Endothelial cell of umbilical vein (primary cell): Measurements from ENCODE around the gene TAPBPL. TPM values are rescaled to one million over a fixed set of nuclear protein-coding genes. Genes with fewer than 3 reads are reported as not detected.

Experiments used
- BruUV-seq: library from RNA; stranded (reverse); fragments of 400-500 nt; replicated peaks from 2 replicates; lab custom pipeline; 2021; lab: Mats Ljungman, UMichigan
- CTCF ChIA-PET: fragments of 300-600, 350-600 bp; sonication (Branson Sonifier 250); formaldehyde crosslinking; loops from one replicate; lab custom pipeline; 2021; ENCODE audit warnings: antibody characterized with exemption, inconsistent platforms; lab: Charles Lee
- POLR2A ChIA-PET: fragments of 300-600, 350-600 bp; sonication (Branson Sonifier 250); formaldehyde crosslinking; loops from one replicate; lab custom pipeline; 2021; ENCODE audit warnings: antibody characterized with exemption, inconsistent platforms; lab: Charles Lee
- DNase-seq: peaks from one replicate; pipeline ENCODE4 v3.0.0-alpha.2; 2011; ENCODE audit warnings: low read depth, low spot score
- FAIRE-seq: peaks from 2 replicates; lab custom pipeline; 2011; peaks lifted over from hg19 to GRCh38; lab: Jason Lieb, UNC
- H2AFZ ChIP-seq: 2 replicates; pipeline ENCODE4 v1.6.0; 2012; ENCODE audit warnings: low read depth, low read length, control low read depth, inconsistent platforms
- H3K27ac ChIP-seq: 2 replicates; pipeline ENCODE4 v1.5.1; 2011; ENCODE audit warnings: low read depth, mild to moderate bottlenecking, control low read depth, low read length, moderate library complexity; ENCODE audit not compliant: insufficient read depth
- H3K27me3 ChIP-seq, 2 experiments: 2 replicates each; pipeline versions ENCODE4 v1.6.0 to v1.6.1; 2011; ENCODE audit warnings: low read length in 2 of 2, mixed read lengths in 1 of 2; ENCODE audit not compliant: control insufficient read depth in 2 of 2, insufficient read depth in 2 of 2
- H3K36me3 ChIP-seq, 2 experiments: 2 replicates in 1 of 2; 3 replicates in 1 of 2; pipeline ENCODE4 v1.5.1; 2011; ENCODE audit warnings: low read length in 2 of 2, mild to moderate bottlenecking in 1 of 2, moderate library complexity in 1 of 2; ENCODE audit not compliant: control insufficient read depth in 2 of 2, insufficient read depth in 2 of 2; ENCODE audit errors: extremely low read depth in 1 of 2
- H3K4me1 ChIP-seq: 3 replicates; pipeline ENCODE4 v1.5.1; 2011; ENCODE audit warnings: mild to moderate bottlenecking, low read length; ENCODE audit not compliant: control insufficient read depth, insufficient read depth; ENCODE audit errors: extremely low read depth
- H3K4me2 ChIP-seq: 2 replicates; pipeline ENCODE4 v1.6.1; 2011; ENCODE audit warnings: low read length, control low read depth, mixed read lengths; ENCODE audit not compliant: insufficient read depth
- H3K4me3 ChIP-seq, 3 experiments: fragments of 200-600 bp in 1 of 3; sonication (generic), shearing (Covaris generic) in 1 of 3; replicated peaks in 1 of 3; 2 replicates each; pipeline ENCODE4 v1.5.1; 2011 to 2016; ENCODE audit warnings: control low read depth in 3 of 3, low read length in 3 of 3, mild to moderate bottlenecking in 2 of 3, inconsistent platforms in 1 of 3, low read depth in 1 of 3, moderate library complexity in 1 of 3; ENCODE audit not compliant: insufficient read depth in 1 of 3
- H3K79me2 ChIP-seq: 2 replicates; pipeline ENCODE4 v1.6.0; 2012; ENCODE audit warnings: low read length, inconsistent platforms; ENCODE audit not compliant: control insufficient read depth, insufficient read depth
- H3K9ac ChIP-seq: replicated peaks from 2 replicates; pipeline ENCODE3; 2011; ENCODE audit warnings: low read length, control low read depth; ENCODE audit not compliant: insufficient read depth; ENCODE audit errors: extremely low read depth
- H3K9me1 ChIP-seq: replicated peaks from 3 replicates; pipeline ENCODE4 v1.6.0; 2011; ENCODE audit warnings: mild to moderate bottlenecking, low read length; ENCODE audit not compliant: control insufficient read depth, insufficient read depth; ENCODE audit errors: extremely low read depth
- H3K9me3 ChIP-seq: replicated peaks from 2 replicates; pipeline ENCODE4 v1.5.1; 2012; ENCODE audit warnings: low read length, inconsistent platforms; ENCODE audit not compliant: control insufficient read depth, insufficient read depth
- H4K20me1 ChIP-seq: replicated peaks from 2 replicates; pipeline ENCODE3; 2011; ENCODE audit warnings: mild to moderate bottlenecking, low read length; ENCODE audit not compliant: control insufficient read depth, insufficient read depth; ENCODE audit errors: extremely low read depth
- EZH2 ChIP-seq: IDR thresholded peaks from 2 replicates; pipeline ENCODE4 v1.6.1; 2012; ENCODE audit warnings: borderline replicate concordance, low read depth, mild to moderate bottlenecking, moderate library complexity, low read length, inconsistent platforms; ENCODE audit not compliant: severe bottlenecking
- FOS ChIP-seq: IDR thresholded peaks from 2 replicates; pipeline ENCODE4 v1.6.1; 2011; ENCODE audit warnings: mild to moderate bottlenecking, low read length, moderate library complexity, borderline replicate concordance; ENCODE audit not compliant: insufficient read depth
- GATA2 ChIP-seq: IDR thresholded peaks from 2 replicates; pipeline ENCODE4 v1.7.0; 2011; ENCODE audit warnings: low read depth, mild to moderate bottlenecking, moderate library complexity, mixed read lengths, low read length; ENCODE audit not compliant: insufficient read length, insufficient read depth
- JUN ChIP-seq: IDR thresholded peaks from 2 replicates; pipeline ENCODE4 v1.6.1; 2011; ENCODE audit warnings: borderline replicate concordance, low read depth; ENCODE audit not compliant: insufficient read length, insufficient read depth
- MAX ChIP-seq: IDR thresholded peaks from 2 replicates; pipeline ENCODE4 v1.6.1; 2011; ENCODE audit not compliant: insufficient read depth, insufficient read length
- MYC ChIP-seq: IDR thresholded peaks from one replicate; pipeline ENCODE4 v1.6.1; 2011; ENCODE audit warnings: mild to moderate bottlenecking, low read depth, low read length
- POLR2A ChIP-seq: IDR thresholded peaks from 2 replicates; pipeline ENCODE4 v1.6.1; 2012; ENCODE audit warnings: low read depth, mild to moderate bottlenecking, control low read depth, low read length
- POLR2AphosphoS5 ChIP-seq: IDR thresholded peaks from 2 replicates; pipeline ENCODE4 v1.6.1; 2012; ENCODE audit warnings: low read depth, mild to moderate bottlenecking, control low read depth, low read length, moderate library complexity; ENCODE audit not compliant: insufficient read depth
- dilution Hi-C: fragments of 300-500 bp; cut with MboI; formaldehyde crosslinking; loops from one replicate; pipeline ENCODE4 v1.15.0; 2019; ENCODE audit warnings: low sequenced_read_pairs; ENCODE audit not compliant: extremely low pct_ligation_motif_present
- intact Hi-C: fragments of 100-400 bp; cut with micrococcal nuclease; formaldehyde crosslinking; loops from one replicate; pipeline ENCODE4 v1.10.0; 2022
- polyA plus RNA-seq, 4 experiments: library from polyadenylated mRNA; depleted of rRNA in 3 of 4; stranded (reverse) in 3 of 4; unstranded in 1 of 4; fragments of >200 nt; gene quantifications; 2 replicates each; pipeline versions ENCODE4 v1.2.1 to v1.2.3, GENCODE V29; 2011 to 2012; ENCODE audit warnings: missing spikeins in 1 of 4
- total RNA-seq: library from RNA; stranded (reverse); gene quantifications from 2 replicates; pipeline ENCODE4 v1.2.3, GENCODE V29; 2021
- TF ChIP-seq, protein P1 (sequence below), 2 donors: IDR thresholded peaks; 1 replicate in 1 of 2; 2 replicates in 1 of 2; pipeline ENCODE4 v1.5.1; 2011; ENCODE audit warnings: low read length in 2 of 2, mild to moderate bottlenecking in 2 of 2, moderate library complexity in 2 of 2, control low read depth in 1 of 2, inconsistent platforms in 1 of 2, low read depth in 1 of 2; ENCODE audit not compliant: insufficient read depth in 1 of 2; ENCODE audit errors: extremely low read depth in 1 of 2

The TAPBPL gene
- total and polyA plus RNA-seq, 2 donors (not counting 3 experiments of a cell fraction or from before 2014, with no cell fraction given): 11.7 to 28.6 TPM

DNA sequence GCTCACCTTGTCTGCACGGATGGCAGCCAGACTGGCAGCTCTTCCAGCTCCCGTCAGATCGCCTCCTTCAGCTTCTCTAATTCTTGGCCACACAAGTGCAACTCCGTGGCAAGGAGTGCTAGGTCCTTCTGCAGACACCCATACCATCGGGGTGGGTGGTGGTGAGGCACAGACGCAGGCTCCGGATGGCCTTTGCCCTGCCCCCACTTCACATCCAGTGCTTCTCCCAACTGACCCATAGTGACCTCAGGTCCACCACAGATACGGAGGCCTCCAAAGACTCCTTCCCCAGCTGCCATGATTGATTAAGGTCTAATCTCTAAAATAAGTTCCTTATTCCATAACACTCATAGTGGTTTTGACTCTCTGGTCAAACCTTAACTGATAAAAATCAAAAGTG is 27.0 kb upstream of the TAPBPL start:
- Histone ChIP-seq H3K4me3 (no peak overlapping the region), H3K27ac (no peak overlapping the region), H3K9ac (no peak overlapping the region), H3K4me2 (no peak overlapping the region), H2AFZ (no peak overlapping the region), H4K20me1 (no peaks in the 10 kb centered on the region), H3K79me2 (no peaks in the 10 kb centered on the region), H3K9me1 (no peaks in the 10 kb centered on the region), H3K4me1 (peaks cover under 1% of the 10 kb centered on the region), H3K9me3 (no peaks in the 10 kb centered on the region), H3K36me3 (no peaks in the 10 kb centered on the region), H3K27me3 (no peaks in the 10 kb centered on the region)
- no TSS peak for BruUV-seq
- FAIRE-seq (no peak), DNase-seq (no peak)
- TF ChIP-seq MYC: no peak
- TF ChIP-seq, protein P1, sequence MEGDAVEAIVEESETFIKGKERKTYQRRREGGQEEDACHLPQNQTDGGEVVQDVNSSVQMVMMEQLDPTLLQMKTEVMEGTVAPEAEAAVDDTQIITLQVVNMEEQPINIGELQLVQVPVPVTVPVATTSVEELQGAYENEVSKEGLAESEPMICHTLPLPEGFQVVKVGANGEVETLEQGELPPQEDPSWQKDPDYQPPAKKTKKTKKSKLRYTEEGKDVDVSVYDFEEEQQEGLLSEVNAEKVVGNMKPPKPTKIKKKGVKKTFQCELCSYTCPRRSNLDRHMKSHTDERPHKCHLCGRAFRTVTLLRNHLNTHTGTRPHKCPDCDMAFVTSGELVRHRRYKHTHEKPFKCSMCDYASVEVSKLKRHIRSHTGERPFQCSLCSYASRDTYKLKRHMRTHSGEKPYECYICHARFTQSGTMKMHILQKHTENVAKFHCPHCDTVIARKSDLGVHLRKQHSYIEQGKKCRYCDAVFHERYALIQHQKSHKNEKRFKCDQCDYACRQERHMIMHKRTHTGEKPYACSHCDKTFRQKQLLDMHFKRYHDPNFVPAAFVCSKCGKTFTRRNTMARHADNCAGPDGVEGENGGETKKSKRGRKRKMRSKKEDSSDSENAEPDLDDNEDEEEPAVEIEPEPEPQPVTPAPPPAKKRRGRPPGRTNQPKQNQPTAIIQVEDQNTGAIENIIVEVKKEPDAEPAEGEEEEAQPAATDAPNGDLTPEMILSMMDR (IDR thresholded peaks at IDR 0.05; ENCODE audit: extremely low read depth in 1 of 2, insufficient read depth in 1 of 2, low read depth in 1 of 2, low read length in 2 of 2): no peak
- TF ChIP-seq FOS: no peak
- no peak for TF ChIP-seq POLR2A
- no peak for TF ChIP-seq POLR2AphosphoS5
- TF ChIP-seq EZH2: no peak
- TF ChIP-seq JUN: no peak
- no peak for TF ChIP-seq MAX
- no peak for TF ChIP-seq GATA2
- ChIA-PET POLR2A (interaction anchor here (0.7 to 0.8 kb wide), 2 partner anchors 41 to 329 kb away, joined by 3 read pairs; no protein-coding TSS in a partner anchor), CTCF (interaction anchor here (0.8 to 7.8 kb wide), 8 partner anchors 12 to 116 kb away, joined by 3 to 147 read pairs (median 4); no protein-coding TSS in a partner anchor)
- intact Hi-C loops (no loop called here), dilution Hi-C loops (no loop called here)
